ENCODE data around the gene ATP11A.

- TF ChIP-seq CTCF (IDR thresholded peaks at IDR 0.05 in 2 of 3, conservative IDR thresholded peaks at IDR 0.05 in 1 of 3; ENCODE audit: borderline replicate concordance in 1 of 3, insufficient read depth in 1 of 3, low read depth in 2 of 3, low read length in 2 of 3) = no peak
- no peak for TF ChIP-seq EZH2 (IDR thresholded peaks at IDR 0.05)
- no peak for TF ChIP-seq JUND (IDR thresholded peaks at IDR 0.05)
- TF ChIP-seq POLR2A (IDR thresholded peaks at IDR 0.05; ENCODE audit: borderline replicate concordance, extremely low read depth, insufficient read depth, insufficient read length) = no peak
Measured at GRCh38 chr13:112692586-112692985, 2.7 kb downstream of the ATP11A start.

All from HCT116 (cell line).